GM12873 (cell line): Measurements from ENCODE around the gene ZNF441.

Experiments
- CTCF ChIP-seq: IDR thresholded peaks from 2 replicates; pipeline ENCODE4 v1.5.1; 2012; ENCODE audit warnings: low read depth, mild to moderate bottlenecking, moderate library complexity, low read length, control low read depth; ENCODE audit not compliant: insufficient read depth; ENCODE audit errors: missing control alignments

The ZNF441 gene

GRCh38 chr19:11781295-11782057 is 14.7 kb downstream of the ZNF441 start:
- no peak for TF ChIP-seq CTCF

DNA sequence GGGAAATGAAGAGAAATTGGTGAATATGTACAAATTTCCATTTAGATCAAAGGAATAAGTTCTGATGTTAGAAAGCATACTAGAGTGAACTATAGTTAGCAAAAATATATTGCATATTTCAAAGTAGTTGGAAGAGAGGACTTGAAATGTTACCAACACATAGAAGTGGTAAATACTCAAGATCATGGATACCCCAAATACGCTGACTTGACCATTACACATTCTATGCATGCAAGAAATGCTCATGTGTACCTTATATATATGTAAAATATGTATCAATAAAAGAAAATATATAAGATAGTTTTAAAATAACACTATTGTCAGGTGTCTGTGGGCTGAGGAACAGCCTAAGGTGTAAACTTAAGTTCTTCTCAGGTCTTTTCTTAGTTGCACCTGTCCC is 17.0 kb downstream of the ZNF441 start:
- TF ChIP-seq CTCF = no peak

DNA sequence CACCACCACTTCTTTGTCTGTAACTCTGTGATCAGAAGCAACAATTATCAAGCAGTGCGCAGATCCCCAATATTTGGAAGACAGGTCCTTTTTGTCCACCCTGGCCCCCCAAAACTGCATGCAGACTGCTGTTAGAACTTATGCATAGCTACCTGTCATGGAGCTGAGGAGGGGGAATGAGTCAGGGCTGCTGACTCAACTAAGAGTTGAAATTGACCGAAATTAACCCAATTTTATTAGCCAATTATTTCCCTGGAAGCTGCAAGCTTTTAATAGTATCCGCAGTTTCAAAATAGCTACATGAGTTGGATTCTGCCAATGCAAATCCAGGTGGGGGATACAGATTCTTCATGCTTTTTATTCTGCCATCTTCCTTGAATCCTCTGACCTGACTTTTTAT is 17.6 kb downstream of the ZNF441 start:
- no peak for TF ChIP-seq CTCF

- TF ChIP-seq CTCF = no peak
Observed at GRCh38 chr19:11787536-11787935, 20.7 kb downstream of the ZNF441 start.

GRCh38 chr19:11792942-11793341 is 26.1 kb downstream of the ZNF441 start:
- no peak for TF ChIP-seq CTCF

GRCh38 chr19:11797491-11797890 is 30.7 kb downstream of the ZNF441 start:
- peak; percentile 86 for TF ChIP-seq CTCF

DNA sequence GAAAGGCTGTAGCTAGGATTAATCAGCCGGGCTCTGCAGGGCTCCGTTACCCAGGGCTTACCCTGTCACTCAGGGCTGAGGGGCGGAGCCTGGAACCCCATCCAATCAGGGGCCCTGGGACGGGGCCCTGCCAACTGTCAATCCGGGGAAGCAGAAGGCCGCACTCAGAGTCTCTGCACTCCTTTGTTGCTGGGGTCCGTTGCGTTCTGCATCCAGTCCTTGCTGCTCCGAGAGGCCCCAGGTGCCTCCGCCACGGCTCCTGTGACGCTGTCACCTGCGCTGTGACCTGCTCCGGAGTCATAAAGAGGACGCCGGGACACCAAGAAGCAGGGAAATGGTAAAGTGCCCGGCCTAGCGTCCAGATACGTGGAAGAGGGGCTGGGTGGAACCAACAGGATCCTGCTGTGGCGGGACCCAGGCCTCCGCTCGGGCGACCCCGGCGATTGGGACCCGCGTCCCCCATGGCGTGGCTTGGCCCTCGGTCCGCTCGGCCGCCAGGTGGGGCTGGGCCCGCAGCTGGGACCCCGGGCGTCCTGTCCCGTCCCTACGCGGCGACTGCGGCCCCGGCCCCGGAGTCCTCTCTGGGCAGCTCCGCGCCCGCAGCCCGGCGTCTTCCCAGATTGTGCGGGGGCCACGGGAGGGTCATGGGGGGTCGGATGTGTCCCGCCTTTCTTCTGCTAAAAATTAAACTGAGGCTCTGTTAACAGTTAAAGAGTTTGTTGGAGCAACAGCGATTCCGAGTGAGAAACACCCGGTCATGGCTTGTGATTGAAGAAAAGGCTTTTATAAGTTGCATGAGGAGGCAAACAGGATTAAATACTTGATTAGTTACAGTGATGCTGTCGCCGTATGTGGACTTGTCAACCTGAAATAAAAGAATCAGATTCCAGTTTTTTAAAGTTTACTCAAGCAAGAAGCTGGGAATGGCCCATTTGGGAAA is 31.9 kb downstream of the ZNF441 start, which contains the start of gene ZNF491:
Gene ZNF491 (plus strand): TSS at position 133 of the 940 bp plus-strand sequence. CDS start 7,431 bp downstream, outside the sequence.
- peak; percentile 40 for TF ChIP-seq CTCF
